ENCODE data around the gene VWF.

- TF ChIP-seq CTCF (IDR thresholded peaks at IDR 0.05) = no peak
- no peak for TF ChIP-seq POLR2A (IDR thresholded peaks at IDR 0.05)
Observed at GRCh38 chr12:5964913-5965900, 159.3 kb downstream of the VWF start.
